Body of pancreas (tissue), 4 donors: ENCODE measurements around the gene CD74.

ENCODE experiments used
- CTCF ChIP-seq, 7 experiments: fragments of 450-650 bp in 4 of 7; fragments of 200-600 bp in 3 of 7; sonication (generic) in 3 of 7; IDR thresholded peaks; one replicate each; pipeline ENCODE4 v1.5.1; 2016 to 2019; ENCODE audit warnings: antibody characterized with exemption in 7 of 7
- POLR2A ChIP-seq, 3 donors: fragments of 450-650 bp; IDR thresholded peaks; one replicate each; pipeline ENCODE4 v1.6.1; 2016; ENCODE audit warnings: antibody characterized with exemption in 3 of 3, mild to moderate bottlenecking in 2 of 3

- no peak for TF ChIP-seq CTCF (IDR thresholded peaks at IDR 0.05)
- TF ChIP-seq POLR2A (IDR thresholded peaks at IDR 0.05) = no peak
Measured at GRCh38 chr5:150384701-150385100, 28.0 kb downstream of the CD74 start.
